Activated CD8-positive, alpha-beta memory T cell treated with anti-CD3 and anti-CD28 coated beads for 24 hours (primary cell): ENCODE measurements around the gene RNGTT.

Experiments
- DNase-seq: peaks from one replicate; pipeline ENCODE4 v3.0.0-alpha.2; 2020

Gene RNGTT

GRCh38 chr6:88575536-88575935, 387.9 kb downstream of the RNGTT start:
- DNase-seq: no peak

GRCh38 chr6:88574651-88575050, 388.8 kb downstream of the RNGTT start:
- DNase-seq: no peak

GRCh38 chr6:88574031-88574430, 389.4 kb downstream of the RNGTT start:
- DNase-seq: no peak

- DNase-seq: no peak
Observed at GRCh38 chr6:88573561-88573960, 389.9 kb downstream of the RNGTT start.

GRCh38 chr6:88572449-88573139, 390.8 kb downstream of the RNGTT start:
- DNase-seq: no peak

GRCh38 chr6:88569959-88570358, 393.5 kb downstream of the RNGTT start:
- no peak for DNase-seq

GRCh38 chr6:88567696-88568095, 395.7 kb downstream of the RNGTT start:
- DNase-seq: no peak

GRCh38 chr6:88566746-88567534, 396.5 kb downstream of the RNGTT start:
- no peak for DNase-seq

GRCh38 chr6:88565836-88566235, 397.6 kb downstream of the RNGTT start:
- no peak for DNase-seq

- no peak for DNase-seq
Observed at GRCh38 chr6:88565409-88565811, 398.0 kb downstream of the RNGTT start.

- DNase-seq: no peak
Observed at GRCh38 chr6:88563277-88563625, 400.2 kb downstream of the RNGTT start.

- no peak for DNase-seq
Observed at GRCh38 chr6:88562353-88563276, 400.8 kb downstream of the RNGTT start.

- DNase-seq: no peak
Observed at GRCh38 chr6:88561954-88562315, 401.5 kb downstream of the RNGTT start.

- no peak for DNase-seq
Observed at GRCh38 chr6:88561034-88561953, 402.1 kb downstream of the RNGTT start.
